NCI-H2107 (cell line): ENCODE data around the gene IMPDH2.

Experiments used
- DNase-seq: peaks from one replicate; lab custom pipeline; 2025; lab: John Stamatoyannopoulos, UW

Gene IMPDH2

GRCh38 chr3:49028673-49029562 lies at the start of gene IMPDH2:
TSS of gene IMPDH2 (minus strand) at chr3:49029398. CDS start at chr3:49029350, 48 bp downstream.
- peak; percentile 75 for DNase-seq

- no peak for DNase-seq
Measured at GRCh38 chr3:49076646-49077045, 47.4 kb upstream of the IMPDH2 start.

GRCh38 chr3:49076116-49076515 lies 46.9 kb upstream of the IMPDH2 start:
- no peak for DNase-seq

DNA sequence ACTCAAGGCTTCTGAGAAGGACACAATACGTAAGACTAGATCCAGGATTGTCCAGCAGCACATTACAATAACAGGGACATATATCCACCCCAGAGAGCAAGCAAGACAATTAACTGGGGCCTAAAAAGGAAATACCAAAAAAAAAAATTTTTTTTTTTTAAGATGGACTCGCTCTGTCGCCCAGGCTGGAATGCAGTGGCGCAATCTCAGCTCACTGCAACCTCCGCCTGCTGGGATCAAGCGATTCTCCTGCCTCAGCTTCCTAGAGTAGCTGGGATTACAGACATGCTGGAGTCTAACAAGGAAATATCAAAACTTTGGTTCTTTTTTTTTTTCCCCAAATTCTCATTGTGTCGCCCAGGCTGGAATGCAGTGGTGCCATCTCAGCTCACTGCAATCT lies 28.8 kb upstream of the IMPDH2 start:
- DNase-seq = no peak

DNA sequence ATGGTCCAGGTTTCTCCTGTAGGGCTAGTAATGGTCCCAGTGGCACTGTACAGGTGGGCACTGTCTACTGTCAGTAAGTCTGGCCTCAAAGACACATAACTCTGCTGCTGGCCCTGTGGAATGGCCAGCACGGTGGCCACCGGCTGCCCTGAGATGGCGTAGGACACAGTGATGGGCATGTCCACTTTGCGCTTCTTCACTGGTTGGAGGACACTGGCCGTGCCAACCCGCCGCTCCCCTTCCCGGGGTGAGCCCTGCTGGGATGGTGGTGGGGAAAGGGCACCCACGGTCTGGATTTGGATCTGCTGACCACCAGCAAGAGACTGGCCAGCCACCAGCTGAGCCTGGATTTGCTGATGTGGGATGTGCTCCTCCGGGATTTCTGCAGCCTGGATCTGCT lies 28.1 kb upstream of the IMPDH2 start:
- no peak for DNase-seq

GRCh38 chr3:49054344-49054862 lies 25.2 kb upstream of the IMPDH2 start:
- no peak for DNase-seq

- no peak for DNase-seq
Measured at GRCh38 chr3:49053543-49053942, 24.3 kb upstream of the IMPDH2 start.

GRCh38 chr3:49035281-49035680 lies 6.1 kb upstream of the IMPDH2 start:
- no peak for DNase-seq

DNA sequence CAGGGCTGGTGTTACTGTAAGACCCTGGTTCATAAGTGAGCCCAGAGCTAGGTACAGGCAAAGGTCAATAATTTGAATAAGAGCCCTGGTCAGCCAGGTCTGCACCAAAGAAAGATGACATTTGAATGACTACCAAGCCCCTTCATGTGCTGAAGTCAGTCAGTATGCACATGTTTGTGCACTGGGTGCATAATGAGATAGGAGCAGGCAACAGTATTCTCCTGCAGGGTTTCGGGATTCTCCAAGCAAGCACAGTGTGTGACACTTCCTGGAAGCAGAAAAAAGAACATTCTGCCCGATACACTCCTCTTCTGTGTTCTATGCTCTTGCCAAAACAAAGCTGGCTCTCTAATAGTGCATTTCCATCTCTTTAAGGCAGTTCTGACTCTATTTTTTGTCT lies 5.5 kb upstream of the IMPDH2 start:
- no peak for DNase-seq

DNA sequence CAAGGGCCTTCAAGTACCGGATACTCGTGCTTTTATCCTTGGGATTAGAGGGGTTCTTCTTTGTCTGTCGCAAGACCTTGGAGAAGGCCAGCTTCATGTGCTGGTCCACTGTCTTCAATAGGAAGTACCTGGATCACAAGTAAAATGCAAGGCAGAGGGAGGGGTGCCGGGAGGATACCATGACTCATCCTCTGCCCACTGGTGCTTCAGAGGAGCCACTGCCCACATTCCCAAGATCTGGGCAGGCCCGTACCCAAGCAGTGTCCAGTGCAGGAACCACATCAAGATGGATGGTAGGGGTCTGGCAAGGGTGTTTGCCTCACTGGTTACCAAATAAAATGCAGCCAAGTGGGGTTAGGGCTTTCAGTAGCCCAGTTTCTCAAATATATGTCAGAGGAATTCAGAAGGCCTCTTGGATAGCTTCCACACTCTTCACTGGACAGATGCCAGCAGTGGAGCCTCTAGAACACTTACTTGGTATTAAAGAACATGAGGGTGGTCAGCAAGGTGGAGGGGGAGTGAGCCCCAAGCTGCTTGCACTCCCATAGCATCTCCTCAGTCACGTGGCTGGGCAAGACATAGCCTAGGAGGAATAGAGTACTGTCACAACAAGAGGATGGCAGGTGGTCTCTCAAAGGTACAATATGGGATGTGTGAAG lies 3.6 kb upstream of the IMPDH2 start:
- no peak for DNase-seq

- DNase-seq = no peak
Measured at GRCh38 chr3:49030321-49030720, 1.1 kb upstream of the IMPDH2 start.

DNA sequence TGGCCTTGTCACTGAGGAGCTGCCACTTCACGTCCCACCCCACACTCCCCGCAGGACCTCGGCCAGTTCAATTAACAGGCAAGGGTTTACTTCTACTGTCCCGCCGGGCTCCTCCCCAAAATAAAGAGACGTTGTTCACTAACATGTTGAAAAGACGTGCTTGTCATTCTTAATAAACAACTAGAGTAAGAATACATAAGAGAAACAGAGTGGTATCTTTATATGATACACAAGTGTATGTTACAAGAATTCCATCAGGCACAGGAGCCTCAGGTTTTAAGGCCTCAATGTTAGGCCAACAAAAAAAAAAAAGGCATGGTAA lies 326 bp upstream of the IMPDH2 start:
- DNase-seq = no peak

- no peak for DNase-seq
Measured at GRCh38 chr3:49028298-49028672, 913 bp downstream of the IMPDH2 start.

GRCh38 chr3:49027634-49028033 lies 1.6 kb downstream of the IMPDH2 start:
- DNase-seq = no peak

- DNase-seq = no peak
Measured at GRCh38 chr3:49026536-49026935, 2.7 kb downstream of the IMPDH2 start.

DNA sequence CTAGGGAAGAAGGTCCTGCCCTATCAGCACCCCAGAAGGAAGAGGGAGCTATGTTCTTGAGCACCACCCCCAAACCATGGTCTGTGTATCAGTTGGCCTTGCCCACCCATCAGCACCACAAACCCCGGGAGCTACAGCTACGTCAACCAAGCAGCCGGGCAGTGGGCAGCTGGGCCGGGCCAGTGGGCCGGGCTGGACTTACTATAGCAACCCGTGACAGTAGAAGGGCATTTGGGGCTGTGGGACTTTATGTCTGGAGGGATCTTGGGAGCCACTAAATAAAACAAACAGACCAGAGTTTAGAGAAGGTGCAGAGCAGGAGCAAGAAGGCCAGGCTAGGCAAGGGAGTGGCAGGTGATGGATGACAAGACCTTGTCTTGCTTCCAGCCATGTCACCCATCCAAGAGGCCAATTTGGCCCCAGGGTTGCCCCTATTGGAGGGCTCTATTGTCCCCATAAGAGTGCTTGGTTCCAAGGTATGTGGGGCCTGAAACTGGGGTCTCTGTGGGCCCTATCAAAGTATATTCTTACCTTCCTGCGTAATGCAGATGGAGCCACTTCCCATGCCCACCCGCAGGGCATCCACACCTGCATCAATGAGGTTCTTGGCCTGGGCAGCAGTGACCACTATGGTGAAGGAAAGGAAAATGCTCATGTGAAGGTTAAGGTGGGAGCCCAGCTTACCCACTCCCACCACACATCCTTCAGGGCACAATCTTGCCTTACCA lies 3.2 kb downstream of the IMPDH2 start:
- DNase-seq = no peak

DNA sequence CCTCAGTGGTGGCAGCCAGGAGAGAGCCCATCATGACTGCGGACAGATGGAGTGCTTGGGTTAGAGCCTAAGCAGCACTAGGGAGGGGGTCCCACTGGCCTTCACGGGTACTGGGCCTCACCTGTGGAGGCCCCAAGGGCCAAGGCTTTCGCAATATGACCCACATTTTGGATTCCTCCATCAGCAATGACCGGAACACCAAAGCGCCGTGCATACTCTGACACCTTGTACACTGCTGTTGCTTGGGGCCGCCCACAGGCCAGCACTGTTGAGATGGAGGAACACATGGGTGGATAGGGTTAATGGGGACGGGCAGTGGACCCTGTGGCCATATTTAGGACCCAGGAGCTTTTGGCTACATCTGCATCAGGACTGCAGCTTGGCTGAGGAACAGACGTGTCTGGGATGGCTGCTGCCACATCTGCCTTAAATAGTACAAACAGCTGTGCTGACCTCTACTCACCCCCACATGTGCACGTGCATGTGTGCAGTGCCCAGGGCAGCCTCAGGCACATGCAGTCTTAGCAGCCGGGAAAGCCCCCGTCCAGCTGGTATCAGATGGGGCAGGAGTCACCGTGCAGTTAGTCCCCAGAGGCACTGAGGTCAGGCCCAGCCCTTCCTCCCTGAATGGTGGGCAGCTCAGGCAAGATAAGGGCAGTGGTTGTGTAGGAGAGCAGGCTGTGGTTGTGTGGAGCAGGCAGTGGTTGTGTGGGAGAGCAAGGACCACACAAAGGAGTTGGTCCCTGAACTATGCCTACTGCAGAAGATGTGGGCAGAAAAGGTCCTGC lies 4.0 kb downstream of the IMPDH2 start:
- DNase-seq = no peak

- DNase-seq = no peak
Measured at GRCh38 chr3:49024449-49024848, 4.7 kb downstream of the IMPDH2 start.

DNA sequence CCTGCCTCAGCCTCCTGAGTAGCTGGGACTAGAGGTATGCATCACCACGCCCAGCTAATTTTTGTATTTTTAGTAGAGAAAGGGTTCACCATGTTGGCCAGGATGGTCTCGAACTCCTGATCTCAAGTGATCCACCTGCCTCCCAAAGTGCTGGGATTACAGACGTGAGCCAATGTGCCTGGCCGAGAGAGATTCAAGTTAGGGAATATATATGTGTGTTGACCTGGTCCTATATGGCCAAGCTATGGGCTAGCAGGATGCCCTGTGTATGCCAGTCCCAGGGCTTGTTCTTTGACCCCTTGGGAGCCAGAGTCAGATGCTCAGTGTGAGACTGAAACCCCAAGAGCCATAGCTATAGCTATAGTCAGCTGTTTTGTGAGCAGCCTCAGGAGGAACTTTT lies 5.4 kb downstream of the IMPDH2 start:
- DNase-seq = no peak

GRCh38 chr3:49022688-49023171 lies 6.5 kb downstream of the IMPDH2 start:
- DNase-seq = no peak

GRCh38 chr3:49021813-49022687 lies 7.1 kb downstream of the IMPDH2 start, which contains the start of gene NDUFAF3:
TSS of gene NDUFAF3 (plus strand) at chr3:49022121. CDS start at chr3:49022145, 24 bp downstream.
- peak; percentile 89 for DNase-seq
